ENCODE results near the gene COL7A1. TPM values are rescaled to one million over a fixed set of nuclear protein-coding genes. Genes with fewer than 3 reads are reported as not detected.

COL7A1 gene
- total and polyA plus RNA-seq, 8 donors = 7.2 to 13.2 (median 9.4) TPM

DNA sequence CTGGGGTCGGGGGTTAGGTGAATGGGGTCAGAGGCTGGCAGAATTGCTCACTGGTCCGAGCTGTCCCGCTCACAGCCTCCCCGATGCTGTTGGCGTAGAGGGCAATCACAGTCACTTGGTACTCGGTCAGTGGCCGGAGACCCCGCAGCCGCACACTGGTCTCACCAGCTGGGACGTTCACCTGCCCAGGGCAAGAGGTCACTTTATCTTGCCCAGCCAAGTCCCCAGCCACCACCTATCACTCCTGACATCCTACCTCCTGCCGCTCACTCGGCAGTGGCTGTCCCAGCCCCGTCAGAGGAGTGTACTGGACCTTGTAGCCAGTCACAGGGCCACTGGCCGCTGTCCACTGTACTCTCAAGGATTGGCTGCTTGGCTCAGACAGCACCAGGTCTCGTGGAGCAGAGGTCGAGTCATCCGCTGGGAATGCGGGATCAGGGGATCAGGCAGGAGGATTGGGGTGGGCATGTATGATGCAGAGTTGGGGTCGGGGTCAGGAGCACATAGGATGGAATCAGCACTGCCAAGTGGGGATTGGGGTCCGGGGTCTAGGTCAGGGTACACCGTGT is 2.5 kb downstream of the COL7A1 start:
- peaks cover 7 to 74% of the 10 kb centered on the region in 2 donors for H3K27me3 ChIP-seq
- DNase-seq (peak in 1 of 4 donors; percentile 68), ATAC-seq (no peak)
- H3K4me1 ChIP-seq = peaks cover 4 to 18% of the 10 kb centered on the region in 2 donors
- TF ChIP-seq CTCF (IDR thresholded peaks at IDR 0.05) = no peak
- no peak overlapping the region for H3K4me3 ChIP-seq
- H3K27ac ChIP-seq = no peak overlapping the region
- intact Hi-C loops (cut with DNase I) = no loop called here
- no peaks in the 10 kb centered on the region for H3K9me3 ChIP-seq
- H3K36me3 ChIP-seq = peaks cover 0 to 9% of the 10 kb centered on the region in 2 donors

- Histone ChIP-seq H3K27me3 (peaks cover 7 to 75% of the 10 kb centered on the region in 2 donors), H3K36me3 (peaks cover 0 to 3% of the 10 kb centered on the region in 2 donors), H3K4me3 (no peak overlapping the region), H3K27ac (no peak overlapping the region), H3K9me3 (no peaks in the 10 kb centered on the region), H3K4me1 (peaks cover 4 to 18% of the 10 kb centered on the region in 2 donors)
- peak in 1 of 4 donors; percentile 62 for DNase-seq
- no peak for TF ChIP-seq CTCF (IDR thresholded peaks at IDR 0.05)
- no peak for ATAC-seq
- intact Hi-C loops (cut with DNase I) = no loop called here
Observed at GRCh38 chr3:48591886-48592518, 3.1 kb downstream of the COL7A1 start.

DNA sequence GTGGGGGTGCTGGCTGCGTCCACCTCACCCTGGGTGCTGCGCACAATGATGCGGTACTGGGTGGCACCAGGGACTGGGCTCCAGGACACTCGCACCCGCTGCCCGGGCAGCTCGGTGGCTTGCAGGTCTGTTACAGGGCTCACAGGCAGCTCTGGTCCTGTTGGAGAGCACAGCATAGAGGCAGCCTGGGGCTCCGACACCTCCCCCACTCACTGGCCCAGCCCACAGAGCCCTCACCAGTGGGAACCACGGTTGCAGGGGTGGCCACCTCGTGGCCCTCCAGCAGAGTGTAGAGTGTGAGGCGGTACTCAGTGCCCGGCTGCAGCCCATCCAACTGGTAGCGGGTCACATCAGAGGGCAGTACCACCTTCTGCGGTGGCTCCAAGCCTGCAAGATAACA is 3.7 kb downstream of the COL7A1 start:
- DNase-seq = no peak
- H3K36me3 ChIP-seq = no peaks in the 10 kb centered on the region
- TF ChIP-seq CTCF (IDR thresholded peaks at IDR 0.05) = no peak
- intact Hi-C loops (cut with DNase I) = no loop called here
- no peak overlapping the region for H3K27ac ChIP-seq
- ATAC-seq = no peak
- no peaks in the 10 kb centered on the region for H3K9me3 ChIP-seq
- H3K4me3 ChIP-seq = no peak overlapping the region
- peaks cover 4 to 18% of the 10 kb centered on the region in 2 donors for H3K4me1 ChIP-seq
- peaks cover 7 to 75% of the 10 kb centered on the region in 2 donors for H3K27me3 ChIP-seq

DNA sequence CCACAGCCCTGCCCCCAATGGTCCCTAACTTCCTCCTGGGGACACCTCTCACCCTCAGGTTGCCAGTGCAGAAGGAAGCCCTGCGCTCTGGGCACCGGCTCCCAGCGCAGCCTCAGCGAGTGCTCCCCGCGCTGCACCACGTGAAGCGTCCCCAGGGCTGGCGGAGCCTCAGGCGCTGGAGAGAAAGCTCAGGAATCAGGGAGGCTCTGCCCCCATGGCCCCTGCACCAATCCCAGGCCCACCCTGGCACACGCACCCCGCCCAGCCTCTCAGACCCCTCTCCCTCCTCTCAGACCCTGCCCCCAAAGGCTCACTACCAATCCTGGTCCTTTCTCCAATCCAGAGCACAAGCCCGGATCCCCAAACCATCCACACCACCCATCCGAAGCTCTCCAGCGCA is 6.9 kb downstream of the COL7A1 start:
- no peaks in the 10 kb centered on the region for H3K9me3 ChIP-seq
- H3K4me1 ChIP-seq = no peaks in the 10 kb centered on the region
- H3K27me3 ChIP-seq = peaks cover 0 to 49% of the 10 kb centered on the region in 2 donors
- ATAC-seq (no peak), DNase-seq (no peak)
- H3K27ac ChIP-seq = no peak overlapping the region
- no peak overlapping the region for H3K4me3 ChIP-seq
- TF ChIP-seq CTCF (IDR thresholded peaks at IDR 0.05) = no peak
- no peaks in the 10 kb centered on the region for H3K36me3 ChIP-seq
- intact Hi-C loops (cut with DNase I) = no loop called here

- Histone ChIP-seq H3K27me3 (peaks cover 0 to 43% of the 10 kb centered on the region in 2 donors), H3K4me3 (no peak overlapping the region), H3K9me3 (no peaks in the 10 kb centered on the region), H3K4me1 (no peaks in the 10 kb centered on the region), H3K27ac (no peak overlapping the region), H3K36me3 (no peaks in the 10 kb centered on the region)
- TF ChIP-seq CTCF (IDR thresholded peaks at IDR 0.05) = no peak
- no peak for DNase-seq
- intact Hi-C loops (cut with DNase I) = no loop called here
- no peak for ATAC-seq
Observed at GRCh38 chr3:48587686-48588085, 7.4 kb downstream of the COL7A1 start.

Measured in left lung (tissue), 10 donors.